ENCODE results near the gene DDX54. TPM values are rescaled to one million over a fixed set of nuclear protein-coding genes. Genes with fewer than 3 reads are reported as not detected.

Gene DDX54
- total RNA-seq, 1 donor from 2014 or later: 36.9 TPM

DNA sequence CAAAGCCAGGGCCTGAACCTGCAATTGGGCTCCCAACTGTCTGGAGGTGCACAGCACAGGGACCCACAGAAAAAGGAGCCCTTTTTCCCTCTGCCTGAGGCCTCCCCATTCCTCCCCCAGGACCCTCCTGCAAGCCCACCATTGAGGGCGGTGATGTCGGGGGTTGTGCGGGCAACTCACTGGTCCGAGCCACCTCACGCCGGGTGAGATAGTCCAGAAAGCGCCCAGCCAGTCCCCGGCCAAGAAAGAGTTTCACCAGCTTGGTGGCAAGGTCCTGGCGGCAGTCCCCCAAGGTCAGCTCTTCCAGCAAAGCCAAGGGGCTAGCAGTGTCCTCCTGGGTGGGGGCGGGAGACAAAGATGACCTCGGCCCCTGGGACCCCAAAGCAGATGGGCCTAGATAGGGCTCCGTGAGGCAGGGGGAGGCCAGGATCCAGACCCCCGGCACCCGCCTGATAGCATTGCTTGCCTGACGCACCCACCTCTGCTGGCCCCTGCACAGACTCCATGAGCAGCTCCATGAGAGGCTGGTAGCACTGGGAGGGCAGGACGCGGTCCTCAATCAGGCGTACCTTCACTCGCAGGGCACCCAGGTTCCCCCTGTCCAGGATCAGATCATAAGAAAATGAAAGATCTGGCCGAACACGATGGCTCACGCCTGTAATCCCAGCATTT, 69.7 kb downstream of the DDX54 start:
- H3K4me3 Mint-ChIP-seq: no peak overlapping the region
- Histone ChIP-seq H3K36me3 (no peaks in the 10 kb centered on the region), H3K79me2 (ENCODE audit: low read depth) (no peaks in the 10 kb centered on the region), H3K9ac (no peak overlapping the region), H3K4me3 (no peak overlapping the region), H3K4me2 (no peak overlapping the region), H3K4me1 (no peaks in the 10 kb centered on the region), H3F3A (ENCODE audit: low read depth) (no peaks in the 10 kb centered on the region), H3K27ac (no peak overlapping the region), H2AFZ (replicated peaks) (no peak overlapping the region), H4K20me1 (ENCODE audit: low read depth) (no peaks in the 10 kb centered on the region), H3K27me3 (no peaks in the 10 kb centered on the region), H3K9me3 (ENCODE audit: low read depth) (no peaks in the 10 kb centered on the region)
- no peak overlapping the region for H3K27ac Mint-ChIP-seq
- DNase-seq (ENCODE audit: low spot score): no peak
- H3K4me1 Mint-ChIP-seq: peaks cover 25% of the 10 kb centered on the region
- TF ChIP-seq EZH2phosphoT487 (IDR thresholded peaks at IDR 0.05): no peak
- no peaks in the 10 kb centered on the region for H3K36me3 Mint-ChIP-seq
- H3K9me3 Mint-ChIP-seq: no peaks in the 10 kb centered on the region
- H3K27me3 Mint-ChIP-seq (ENCODE audit: insufficient read depth, low read depth): peaks cover 16% of the 10 kb centered on the region

DNA sequence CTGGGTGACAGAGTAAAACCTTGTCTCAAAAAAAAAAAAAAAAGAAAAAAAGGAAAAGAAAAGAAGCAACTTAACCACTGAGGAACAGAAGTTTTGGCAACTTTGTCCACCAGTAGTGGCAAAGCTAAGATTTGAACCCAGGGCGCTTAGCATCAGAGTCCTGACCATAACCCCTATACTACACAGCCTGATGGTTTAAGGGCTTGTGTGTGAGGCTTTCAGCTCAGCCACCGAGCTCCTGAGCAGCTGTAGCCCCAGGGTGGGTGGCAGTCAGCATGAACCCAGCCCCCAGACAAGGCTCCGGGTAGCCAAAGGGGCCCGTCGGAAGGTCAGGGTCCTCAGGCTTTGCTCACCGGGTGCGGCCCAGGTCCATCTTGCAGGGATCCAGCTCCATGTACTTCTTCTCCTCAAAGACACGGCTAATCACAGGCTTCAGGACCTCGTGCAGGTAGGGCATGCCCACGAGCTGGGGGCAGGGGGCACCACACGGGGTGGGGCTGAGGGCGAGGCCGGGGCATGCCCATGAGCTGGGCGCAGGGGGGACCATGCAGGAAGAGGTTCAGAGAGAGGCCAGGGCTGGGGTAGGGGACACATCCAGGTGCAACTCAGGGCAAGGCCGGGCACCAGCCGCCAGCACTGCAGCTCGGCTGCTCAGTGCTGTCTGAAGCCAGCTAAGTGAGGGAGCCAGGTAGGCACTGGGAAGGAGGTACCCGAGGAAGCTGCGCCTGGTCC, 70.7 kb downstream of the DDX54 start:
- no peaks in the 10 kb centered on the region for H3F3A ChIP-seq (ENCODE audit: low read depth)
- TF ChIP-seq, protein P1, sequence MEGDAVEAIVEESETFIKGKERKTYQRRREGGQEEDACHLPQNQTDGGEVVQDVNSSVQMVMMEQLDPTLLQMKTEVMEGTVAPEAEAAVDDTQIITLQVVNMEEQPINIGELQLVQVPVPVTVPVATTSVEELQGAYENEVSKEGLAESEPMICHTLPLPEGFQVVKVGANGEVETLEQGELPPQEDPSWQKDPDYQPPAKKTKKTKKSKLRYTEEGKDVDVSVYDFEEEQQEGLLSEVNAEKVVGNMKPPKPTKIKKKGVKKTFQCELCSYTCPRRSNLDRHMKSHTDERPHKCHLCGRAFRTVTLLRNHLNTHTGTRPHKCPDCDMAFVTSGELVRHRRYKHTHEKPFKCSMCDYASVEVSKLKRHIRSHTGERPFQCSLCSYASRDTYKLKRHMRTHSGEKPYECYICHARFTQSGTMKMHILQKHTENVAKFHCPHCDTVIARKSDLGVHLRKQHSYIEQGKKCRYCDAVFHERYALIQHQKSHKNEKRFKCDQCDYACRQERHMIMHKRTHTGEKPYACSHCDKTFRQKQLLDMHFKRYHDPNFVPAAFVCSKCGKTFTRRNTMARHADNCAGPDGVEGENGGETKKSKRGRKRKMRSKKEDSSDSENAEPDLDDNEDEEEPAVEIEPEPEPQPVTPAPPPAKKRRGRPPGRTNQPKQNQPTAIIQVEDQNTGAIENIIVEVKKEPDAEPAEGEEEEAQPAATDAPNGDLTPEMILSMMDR (IDR thresholded peaks at IDR 0.05): no peak
- TF ChIP-seq EZH2 (IDR thresholded peaks at IDR 0.05) (no peak), EZH2phosphoT487 (IDR thresholded peaks at IDR 0.05) (no peak)
- Mint-ChIP-seq H3K27ac (no peak overlapping the region), H3K9me3 (no peaks in the 10 kb centered on the region), H3K36me3 (no peaks in the 10 kb centered on the region), H3K4me3 (no peak overlapping the region), H3K27me3 (ENCODE audit: insufficient read depth, low read depth) (peaks cover 16% of the 10 kb centered on the region), H3K4me1 (peaks cover 16% of the 10 kb centered on the region)
- no peaks in the 10 kb centered on the region for H3K27me3 ChIP-seq
- no peaks in the 10 kb centered on the region for H4K20me1 ChIP-seq (ENCODE audit: low read depth)
- no peaks in the 10 kb centered on the region for H3K79me2 ChIP-seq (ENCODE audit: low read depth)
- H2AFZ ChIP-seq (replicated peaks): no peak overlapping the region
- no peak for DNase-seq (ENCODE audit: low spot score)
- no peaks in the 10 kb centered on the region for H3K9me3 ChIP-seq (ENCODE audit: low read depth)
- no peak overlapping the region for H3K9ac ChIP-seq
- H3K4me2 ChIP-seq: no peak overlapping the region
- no peak overlapping the region for H3K4me3 ChIP-seq
- no peaks in the 10 kb centered on the region for H3K36me3 ChIP-seq
- H3K27ac ChIP-seq: no peak overlapping the region
- no peaks in the 10 kb centered on the region for H3K4me1 ChIP-seq

DNA sequence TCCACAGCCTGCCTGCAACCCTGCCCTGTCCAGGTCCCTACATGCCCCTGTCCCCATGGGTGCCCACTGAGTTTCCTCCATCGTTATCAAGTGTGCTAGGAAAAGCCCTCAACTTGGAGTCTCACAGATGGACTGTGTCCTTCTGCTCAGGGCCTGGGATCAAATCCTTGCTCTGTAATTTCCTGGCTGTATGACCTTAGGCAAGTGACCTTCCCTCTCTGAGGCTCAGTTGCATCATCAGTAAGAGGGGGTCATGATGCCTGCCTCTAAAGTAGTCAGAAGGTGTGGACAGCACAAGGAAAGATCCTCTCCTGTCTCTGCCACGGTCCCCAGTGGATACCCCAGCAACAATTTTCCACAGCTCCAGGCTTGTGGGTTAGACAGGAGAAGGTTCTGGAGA, 71.9 kb downstream of the DDX54 start:
- H3K9ac ChIP-seq: no peak overlapping the region
- H3K27ac ChIP-seq: no peak overlapping the region
- no peaks in the 10 kb centered on the region for H3K36me3 Mint-ChIP-seq

More for the DNA sequence above, 71.9 kb downstream of the DDX54 start:
- Histone ChIP-seq H2AFZ (replicated peaks) (no peak overlapping the region), H4K20me1 (ENCODE audit: low read depth) (no peaks in the 10 kb centered on the region), H3K4me3 (no peak overlapping the region), H3K4me2 (no peak overlapping the region), H3F3A (ENCODE audit: low read depth) (no peaks in the 10 kb centered on the region), H3K36me3 (no peaks in the 10 kb centered on the region), H3K27me3 (no peaks in the 10 kb centered on the region), H3K9me3 (ENCODE audit: low read depth) (no peaks in the 10 kb centered on the region), H3K79me2 (ENCODE audit: low read depth) (no peaks in the 10 kb centered on the region), H3K4me1 (no peaks in the 10 kb centered on the region)
- no peak for TF ChIP-seq EZH2phosphoT487 (IDR thresholded peaks at IDR 0.05)
- TF ChIP-seq, protein P1 (IDR thresholded peaks at IDR 0.05): no peak
- TF ChIP-seq EZH2 (IDR thresholded peaks at IDR 0.05): no peak
- DNase-seq (ENCODE audit: low spot score): no peak
- Mint-ChIP-seq H3K9me3 (no peaks in the 10 kb centered on the region), H3K4me1 (peaks cover 13% of the 10 kb centered on the region), H3K27me3 (ENCODE audit: insufficient read depth, low read depth) (peaks cover 12% of the 10 kb centered on the region), H3K4me3 (no peak overlapping the region), H3K27ac (no peak overlapping the region)
